HEK293T (cell line): ENCODE measurements around the gene COG1.

ENCODE experiments used
- CTCF ChIA-PET: fragments of 350-600 bp; formaldehyde crosslinking; extraction: SDS; loops from one replicate; lab custom pipeline; 2021; ENCODE audit warnings: antibody characterized with exemption, inconsistent platforms; lab: Yijun Ruan, JAX
- POLR2A ChIA-PET: fragments of 350-600 bp; formaldehyde crosslinking; extraction: SDS; loops from one replicate; lab custom pipeline; 2020; ENCODE audit warnings: antibody characterized with exemption, inconsistent platforms; lab: Yijun Ruan, JAX
- DNase-seq: peaks from one replicate; pipeline ENCODE4 v3.0.0; 2012; ENCODE audit warnings: mixed read lengths; ENCODE audit errors: extremely low spot score
- ARNT ChIP-seq: fragments of 450-650 bp; IDR thresholded peaks from 2 replicates; pipeline ENCODE4 v1.6.1; 2017; ENCODE audit warnings: mild to moderate bottlenecking
- BHLHE40 ChIP-seq: fragments of 450-650 bp; IDR thresholded peaks from 2 replicates; pipeline ENCODE4 v1.6.1; 2016; ENCODE audit warnings: mild to moderate bottlenecking, moderate library complexity, borderline replicate concordance
- CTBP1 ChIP-seq: fragments of 450-650 bp; IDR thresholded peaks from 2 replicates; pipeline ENCODE4 v1.6.1; 2016; ENCODE audit warnings: borderline replicate concordance
- ELF4 ChIP-seq: fragments of 450-650 bp; IDR thresholded peaks from 2 replicates; pipeline ENCODE4 v1.6.1; 2017; ENCODE audit warnings: antibody characterized with exemption
- FOXA1 ChIP-seq: fragments of 450-650 bp; IDR thresholded peaks from 2 replicates; pipeline ENCODE4 v1.6.1; 2016; ENCODE audit warnings: mild to moderate bottlenecking
- FOXK2 ChIP-seq: fragments of 450-650 bp; IDR thresholded peaks from 2 replicates; pipeline ENCODE4 v1.6.1; 2016; ENCODE audit warnings: mild to moderate bottlenecking
- FOXM1 ChIP-seq: fragments of 450-650 bp; IDR thresholded peaks from 2 replicates; pipeline ENCODE4 v1.6.1; 2017; ENCODE audit warnings: mild to moderate bottlenecking, borderline replicate concordance
- HDGF ChIP-seq: fragments of 450-650 bp; IDR thresholded peaks from 2 replicates; pipeline ENCODE4 v1.6.1; 2017; ENCODE audit warnings: antibody characterized with exemption, borderline replicate concordance
- L3MBTL2 ChIP-seq: fragments of 450-650 bp; conservative IDR thresholded peaks from 2 replicates; pipeline ENCODE4 v1.6.1; 2016; ENCODE audit warnings: mild to moderate bottlenecking
- LEF1 ChIP-seq: fragments of 450-650 bp; IDR thresholded peaks from 2 replicates; pipeline ENCODE4 v1.6.1; 2017; ENCODE audit warnings: mild to moderate bottlenecking, borderline replicate concordance
- NFRKB ChIP-seq: fragments of 450-650 bp; IDR thresholded peaks from 2 replicates; pipeline ENCODE4 v1.6.1; 2016; ENCODE audit warnings: mild to moderate bottlenecking, moderate library complexity
- SP1 ChIP-seq: fragments of 450-650 bp; IDR thresholded peaks from 2 replicates; pipeline ENCODE4 v1.6.1; 2017
- SUZ12 ChIP-seq: fragments of 450-650 bp; IDR thresholded peaks from 2 replicates; pipeline ENCODE4 v1.6.1; 2016; ENCODE audit warnings: mild to moderate bottlenecking
- TARDBP ChIP-seq: fragments of 450-650 bp; IDR thresholded peaks from 2 replicates; pipeline ENCODE4 v1.6.1; 2016
- ZNF384 ChIP-seq: fragments of 450-650 bp; IDR thresholded peaks from 2 replicates; pipeline ENCODE4 v1.6.1; 2016
- TF ChIP-seq, protein P1 (sequence below): fragments of 450-650 bp; IDR thresholded peaks from 2 replicates; pipeline ENCODE4 v1.6.1; 2016

COG1 gene

DNA sequence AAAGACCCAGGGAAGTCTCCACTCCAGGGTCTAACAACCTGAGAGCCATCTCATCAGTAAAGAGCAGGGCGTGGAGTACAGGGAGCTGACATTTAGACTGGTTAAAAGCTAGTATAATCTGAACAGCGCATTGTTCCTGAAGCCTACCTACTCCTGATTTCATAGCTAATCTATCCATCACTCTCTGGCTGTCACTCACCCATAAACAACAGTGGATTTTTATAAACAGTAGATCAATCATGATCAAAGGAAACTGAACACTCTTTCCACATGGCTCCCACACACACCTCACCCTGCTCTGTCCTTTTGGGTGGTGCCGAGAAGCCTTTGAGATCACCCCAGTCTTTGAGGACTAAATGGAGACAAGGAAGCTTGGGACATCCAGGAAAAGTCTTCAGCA, 13.0 kb upstream of the COG1 start:
- TF ChIP-seq, protein P1, sequence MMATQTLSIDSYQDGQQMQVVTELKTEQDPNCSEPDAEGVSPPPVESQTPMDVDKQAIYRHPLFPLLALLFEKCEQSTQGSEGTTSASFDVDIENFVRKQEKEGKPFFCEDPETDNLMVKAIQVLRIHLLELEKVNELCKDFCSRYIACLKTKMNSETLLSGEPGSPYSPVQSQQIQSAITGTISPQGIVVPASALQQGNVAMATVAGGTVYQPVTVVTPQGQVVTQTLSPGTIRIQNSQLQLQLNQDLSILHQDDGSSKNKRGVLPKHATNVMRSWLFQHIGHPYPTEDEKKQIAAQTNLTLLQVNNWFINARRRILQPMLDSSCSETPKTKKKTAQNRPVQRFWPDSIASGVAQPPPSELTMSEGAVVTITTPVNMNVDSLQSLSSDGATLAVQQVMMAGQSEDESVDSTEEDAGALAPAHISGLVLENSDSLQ = peak; percentile 78
- no peak for TF ChIP-seq CTBP1
- POLR2A ChIA-PET = interaction anchor here (0.8 to 1.7 kb wide), 2 partner anchors 13 to 15 kb away, joined by 3 to 8 read pairs; partner anchors contain the start of genes COG1 and SSTR2
- DNase-seq = no peak
- CTCF ChIA-PET = interaction anchor here (1.3 kb wide), 1 partner anchor 12 kb away, joined by 4 read pairs; no protein-coding TSS in a partner anchor

DNA sequence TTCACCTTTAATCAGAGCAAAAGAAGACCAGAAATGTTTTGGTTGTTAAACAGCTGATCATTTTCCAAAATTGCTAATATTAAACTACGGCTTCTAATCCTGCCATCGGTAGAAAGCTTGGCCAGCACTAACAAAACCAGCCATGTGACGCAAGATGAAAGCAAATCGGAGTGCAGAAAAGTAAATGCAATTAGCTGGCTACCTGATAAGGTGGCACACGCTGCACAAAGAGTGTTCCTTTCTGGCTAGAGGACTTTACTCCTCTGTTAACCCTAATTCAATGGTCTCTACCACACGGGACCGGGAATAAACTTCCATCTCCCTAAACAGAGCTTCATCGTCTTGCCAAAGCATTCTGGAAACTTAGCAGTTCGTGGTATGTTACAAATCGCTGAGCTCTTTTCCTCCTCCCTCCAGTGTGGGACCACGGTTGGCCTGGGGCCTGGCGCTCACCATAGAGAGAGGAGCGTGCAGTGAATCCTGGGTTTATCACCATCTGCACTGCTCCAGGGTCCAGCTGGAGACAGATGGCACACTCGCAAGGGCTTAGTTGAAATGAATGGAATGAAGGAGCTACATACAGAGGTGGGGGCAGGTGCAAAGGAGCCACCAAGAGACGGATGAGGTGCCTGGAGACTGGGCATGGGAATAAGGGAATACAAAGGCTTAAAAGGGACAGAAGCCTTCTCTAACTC, 10.1 kb upstream of the COG1 start:
- DNase-seq = no peak
- CTCF ChIA-PET = no interaction called here
- POLR2A ChIA-PET = interaction anchor here (0.9 to 1.3 kb wide), 2 partner anchors 10 to 16 kb away, joined by 3 read pairs; partner anchors contain the start of gene COG1
- TF ChIP-seq NFRKB (no peak), SUZ12 (no peak), FOXM1 (no peak), ELF4 (no peak)

DNA sequence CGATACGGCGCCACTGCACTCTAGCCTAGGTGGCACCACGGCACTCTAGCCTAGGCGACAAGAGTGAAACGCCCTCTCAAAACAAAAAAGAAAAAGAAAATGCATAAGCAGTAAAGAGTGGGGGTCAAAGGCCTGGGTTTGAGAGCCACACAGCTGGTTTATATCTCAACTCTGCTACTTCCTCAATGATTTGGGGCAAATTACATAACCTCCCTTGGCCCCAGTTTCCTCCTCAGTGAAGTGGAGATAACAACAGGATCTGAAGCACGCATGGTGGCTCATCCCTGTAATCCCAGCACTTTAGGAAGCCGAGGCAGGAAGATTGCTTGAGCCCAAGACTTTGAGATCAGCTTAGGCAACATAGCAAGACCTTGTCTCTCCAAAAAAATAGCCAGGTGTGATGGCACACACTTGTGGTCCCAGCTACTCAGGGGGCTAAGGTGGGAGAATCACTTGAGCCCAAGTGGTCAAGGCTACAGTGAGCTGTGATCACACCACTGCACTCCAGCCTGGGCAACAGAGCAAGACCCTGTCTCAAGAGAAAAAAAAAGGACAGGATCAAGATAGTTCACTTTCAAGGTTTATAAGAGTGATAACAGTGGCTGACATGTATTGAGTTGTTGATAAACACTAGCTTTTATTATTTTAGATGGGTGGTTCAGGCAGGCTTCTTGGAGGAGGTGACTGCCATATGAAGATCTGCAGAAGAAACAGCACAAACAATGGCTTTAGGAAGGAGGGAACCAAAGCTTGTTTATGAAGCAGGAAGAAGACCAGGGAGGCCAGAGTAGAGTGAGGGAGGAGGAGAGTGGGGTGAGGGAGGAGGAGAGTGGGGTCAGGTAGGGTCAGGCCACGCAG, 8.5 kb upstream of the COG1 start:
- DNase-seq = no peak
- TF ChIP-seq, protein P1 = no peak
- TF ChIP-seq LEF1 (no peak), HDGF (no peak), FOXA1 (no peak), ZNF384 (no peak), L3MBTL2 (no peak)
- POLR2A ChIA-PET = interaction anchor here (0.7 kb wide), 1 partner anchor 1203 kb away, joined by 3 read pairs; no protein-coding TSS in a partner anchor
- CTCF ChIA-PET = interaction anchor here (0.7 kb wide), 2 partner anchors 17 to 444 kb away, joined by 3 to 5 read pairs; no protein-coding TSS in a partner anchor

DNA sequence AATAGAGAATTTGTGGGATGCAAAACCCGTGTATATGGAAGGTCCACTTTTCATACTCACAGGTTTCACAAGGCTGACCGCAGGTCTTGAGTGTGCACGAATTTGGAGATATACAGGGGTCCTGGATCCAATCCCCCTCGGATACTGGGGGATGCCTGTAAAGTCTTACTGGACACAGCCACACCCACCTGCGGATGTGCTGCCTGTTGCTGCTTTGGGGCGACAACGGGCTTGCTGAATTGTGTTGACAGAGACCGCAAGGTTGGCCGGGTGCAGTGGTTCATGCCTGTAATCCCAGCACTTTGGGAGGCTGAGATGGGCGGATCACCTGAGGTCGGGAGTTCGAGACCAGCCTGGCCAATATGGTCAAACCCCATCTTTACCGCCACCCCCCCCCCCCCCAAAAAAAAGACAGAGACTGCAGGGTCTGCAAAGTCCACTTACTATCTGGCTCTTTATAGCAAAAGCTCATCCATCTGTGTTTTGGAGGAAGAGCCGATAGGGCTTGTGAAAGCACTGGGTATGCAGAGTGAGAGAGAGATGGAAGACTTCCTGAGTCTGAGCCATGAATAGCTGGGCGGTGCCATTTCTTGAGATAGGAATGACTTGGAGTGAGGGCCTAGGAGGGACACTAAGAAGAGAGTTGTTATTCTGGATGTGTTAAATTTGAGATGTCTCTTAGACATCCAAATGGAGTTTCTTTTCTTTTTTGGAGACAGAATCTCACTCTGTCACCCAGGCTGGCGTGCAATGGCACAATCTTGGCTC, 6.4 kb upstream of the COG1 start:
- ChIA-PET POLR2A (no interaction called here), CTCF (no interaction called here)
- TF ChIP-seq CTBP1 (no peak), HDGF (no peak), ELF4 (no peak), SP1 (no peak)
- no peak for DNase-seq

DNA sequence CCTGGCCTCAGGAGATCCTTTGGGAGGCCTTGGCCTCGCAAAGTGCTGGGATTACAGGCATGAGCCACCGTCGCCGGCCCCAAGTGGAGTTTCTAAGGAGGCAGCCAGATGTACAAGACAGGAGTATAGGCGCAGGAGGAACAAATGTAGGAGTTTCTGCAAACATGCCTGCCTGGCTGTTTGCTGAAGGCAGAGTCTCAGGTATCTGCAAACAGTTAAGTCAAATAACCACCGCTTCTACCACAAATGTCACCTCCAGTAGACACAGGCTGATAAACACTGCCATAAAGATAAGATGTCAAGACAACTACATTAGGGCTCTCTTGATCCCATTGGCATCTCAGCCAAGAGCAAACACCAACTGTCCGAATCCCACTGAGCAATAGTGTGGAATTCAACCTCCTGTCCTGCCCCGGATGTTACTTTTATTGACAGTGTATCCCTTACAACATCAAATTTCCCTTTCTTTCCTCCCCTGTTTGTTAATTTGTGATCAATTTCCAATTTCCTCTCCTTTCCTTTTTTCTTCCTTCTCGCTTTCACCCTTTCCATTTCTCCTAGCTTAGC, 5.6 kb upstream of the COG1 start:
- ChIA-PET POLR2A (no interaction called here), CTCF (interaction anchor here (0.7 kb wide), 1 partner anchor 627 kb away, joined by 3 read pairs; no protein-coding TSS in a partner anchor)
- no peak for DNase-seq
- TF ChIP-seq NFRKB (no peak), BHLHE40 (no peak), SUZ12 (no peak), ZNF384 (no peak), LEF1 (no peak), SP1 (no peak), FOXK2 (no peak), ELF4 (no peak), TARDBP (no peak), FOXM1 (no peak), FOXA1 (no peak), CTBP1 (no peak), L3MBTL2 (no peak), HDGF (no peak)
- TF ChIP-seq, protein P1 = no peak

DNA sequence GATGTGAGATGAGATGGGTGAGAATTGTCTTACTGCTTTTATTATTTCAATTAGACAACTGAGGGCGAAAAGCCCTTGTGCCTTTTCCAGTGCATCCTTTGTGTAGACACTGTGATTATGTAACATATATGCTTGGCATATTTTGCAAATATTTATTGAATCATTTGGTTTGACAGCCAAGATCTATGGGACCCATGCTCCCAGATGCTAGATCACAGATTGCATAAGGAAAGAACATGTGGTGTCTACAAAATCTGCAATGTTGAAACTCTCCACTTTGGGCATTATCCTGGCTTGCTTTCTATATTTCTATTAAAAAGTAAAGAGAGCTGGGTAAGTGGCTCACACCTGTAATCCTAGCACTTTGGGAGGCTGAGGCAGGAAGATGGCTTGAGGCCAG, 4.8 kb upstream of the COG1 start:
- ChIA-PET CTCF (interaction anchor here (0.7 kb wide), 1 partner anchor 628 kb away, joined by 3 read pairs; no protein-coding TSS in a partner anchor), POLR2A (interaction anchor here (1.8 kb wide), 1 partner anchor 44 kb away, joined by 6 read pairs; a partner anchor contains a TSS)
- TF ChIP-seq FOXA1 (no peak), ELF4 (no peak), FOXM1 (no peak), ARNT (no peak), SP1 (no peak), FOXK2 (no peak), NFRKB (no peak), ZNF384 (no peak)
- TF ChIP-seq, protein P1 = no peak

More for the DNA sequence above, 4.8 kb upstream of the COG1 start:
- DNase-seq = no peak
